B cell (primary cell): ENCODE results near the gene AIMP1. TPM values are rescaled to one million over a fixed set of nuclear protein-coding genes. Genes with fewer than 3 reads are reported as not detected.

Experiments used
- ATAC-seq: fragments of 200-7000 bp; cut with Tn5 transposase; one replicate; pipeline ENCODE4 v1.10.0; 2021; ENCODE audit warnings: low read depth, mild to moderate bottlenecking, moderate number of reproducible peaks, moderate library complexity
- CTCF ChIA-PET: fragments of 350-600 bp; sonication (Branson Sonifier 250); formaldehyde crosslinking; loops from one replicate; lab custom pipeline; 2021; ENCODE audit warnings: antibody characterized with exemption, inconsistent platforms; lab: Charles Lee
- POLR2A ChIA-PET: fragments of 350-600 bp; sonication (Branson Sonifier 250); formaldehyde crosslinking; loops from one replicate; lab custom pipeline; 2021; ENCODE audit warnings: antibody characterized with exemption; lab: Charles Lee
- DNase-seq: peaks from one replicate; pipeline ENCODE4 v3.0.0; 2013
- H2AFZ ChIP-seq: 2 replicates; pipeline ENCODE4 v1.6.1; 2012; ENCODE audit warnings: mild to moderate bottlenecking, low read depth, low read length; ENCODE audit not compliant: insufficient read depth, poor library complexity, severe bottlenecking
- H3K27ac ChIP-seq, 2 donors: 1 replicate in 1 of 2; 2 replicates in 1 of 2; pipeline ENCODE4 v1.5.1; 2012 to 2013; ENCODE audit warnings: low read length in 2 of 2, mild to moderate bottlenecking in 2 of 2, moderate library complexity in 1 of 2
- H3K27me3 ChIP-seq, 4 experiments: fragments of 200-600 bp in 1 of 4; sonication (generic) in 1 of 4; replicated peaks in 1 of 4; 1 replicate in 2 of 4; 2 replicates in 2 of 4; pipeline versions ENCODE4 v1.6.1 to v1.7.0; 2013 to 2016; ENCODE audit warnings: low read length in 3 of 4, mild to moderate bottlenecking in 2 of 4, mixed read lengths in 1 of 4, moderate library complexity in 1 of 4; ENCODE audit not compliant: insufficient read depth in 4 of 4, control insufficient read depth in 3 of 4; ENCODE audit errors: control extremely low read depth in 1 of 4
- H3K36me3 ChIP-seq, 2 experiments: replicated peaks in 1 of 2; 1 replicate in 1 of 2; 2 replicates in 1 of 2; pipeline versions ENCODE4 v1.6.1 to v1.7.1; 2013; ENCODE audit warnings: low read length in 1 of 2; ENCODE audit not compliant: insufficient read depth in 2 of 2, control insufficient read depth in 1 of 2; ENCODE audit errors: control extremely low read depth in 1 of 2, extremely low read depth in 1 of 2
- H3K4me1 ChIP-seq, 2 donors: fragments of 200-600 bp in 1 of 2; sonication (generic) in 1 of 2; 1 replicate in 1 of 2; 2 replicates in 1 of 2; pipeline versions ENCODE4 v1.5.1 to v1.6.1; 2013 to 2017; ENCODE audit warnings: low read length in 2 of 2; ENCODE audit not compliant: control insufficient read depth in 2 of 2, insufficient read depth in 2 of 2
- H3K4me2 ChIP-seq: replicated peaks from 2 replicates; pipeline ENCODE3; 2012; ENCODE audit warnings: mild to moderate bottlenecking, low read depth, low read length; ENCODE audit not compliant: poor library complexity, severe bottlenecking
- H3K4me3 ChIP-seq, 5 experiments: fragments of 200-600 bp in 1 of 5; sonication (generic) in 1 of 5; 1 replicate in 3 of 5; 2 replicates in 2 of 5; pipeline versions ENCODE4 v1.5.1 to v1.7.0; 2011 to 2016; ENCODE audit warnings: low read length in 4 of 5, mild to moderate bottlenecking in 4 of 5, low read depth in 2 of 5, control low read depth in 1 of 5, moderate library complexity in 1 of 5; ENCODE audit not compliant: insufficient read depth in 1 of 5; ENCODE audit errors: control extremely low read depth in 1 of 5, extremely low read depth in 1 of 5
- H3K79me2 ChIP-seq: fragments of 200-600 bp; sonication (generic); one replicate; pipeline ENCODE4 v1.6.0; 2016; ENCODE audit warnings: low read length; ENCODE audit not compliant: control insufficient read depth, insufficient read depth
- H3K9ac ChIP-seq: fragments of 200-600 bp; sonication (generic); 2 replicates; pipeline ENCODE4 v1.6.1; 2017; ENCODE audit warnings: mild to moderate bottlenecking, low read length, moderate library complexity
- H3K9me3 ChIP-seq, 3 donors: one replicate each; pipeline versions ENCODE4 v1.6.1 to v1.7.1; 2013; ENCODE audit warnings: low read length in 2 of 3; ENCODE audit not compliant: control insufficient read depth in 2 of 3, insufficient read depth in 1 of 3; ENCODE audit errors: control extremely low read depth in 1 of 3
- H4K20me1 ChIP-seq: 2 replicates; pipeline ENCODE4 v1.6.0; 2012; ENCODE audit warnings: mild to moderate bottlenecking, low read length; ENCODE audit not compliant: insufficient read depth, control insufficient read depth, poor library complexity, severe bottlenecking
- H3K27ac Mint-ChIP-seq: one replicate; pipeline ENCODE4 v1.8.0; 2021; ENCODE audit warnings: mixed read lengths
- H3K27me3 Mint-ChIP-seq: one replicate; pipeline ENCODE4 v1.8.0; 2021; ENCODE audit warnings: mixed read lengths
- H3K4me1 Mint-ChIP-seq: one replicate; pipeline ENCODE4 v1.8.0; 2021; ENCODE audit warnings: mixed read lengths
- H3K4me3 Mint-ChIP-seq: one replicate; pipeline ENCODE4 v1.8.0; 2021; ENCODE audit warnings: mixed read lengths
- H3K9me3 Mint-ChIP-seq: one replicate; pipeline ENCODE4 v1.8.0; 2022; ENCODE audit warnings: mixed read lengths; ENCODE audit not compliant: insufficient read depth
- EZH2 ChIP-seq: IDR thresholded peaks from 2 replicates; pipeline ENCODE4 v1.6.1; 2012; ENCODE audit warnings: borderline replicate concordance, low read depth, mild to moderate bottlenecking, moderate library complexity, low read length; ENCODE audit not compliant: insufficient read depth, poor library complexity, severe bottlenecking
- WGBS: methylation state at CpG from one replicate; pipeline ENCODE4 v1.1.5; 2013; ENCODE audit warnings: missing lambda C conversion rate; ENCODE audit not compliant: insufficient coverage; 5-methylcytosine and 5-hydroxymethylcytosine counted together
- intact Hi-C: fragments of 100-400 bp; cut with micrococcal nuclease; formaldehyde crosslinking; loops from one replicate; pipeline ENCODE4 v1.10.0; 2022
- polyA plus RNA-seq: library from polyadenylated mRNA; depleted of rRNA; stranded (reverse); fragments of >200 nt; gene quantifications from 2 replicates; pipeline ENCODE4 v1.2.3, GENCODE V29; 2012
- total RNA-seq, 2 donors: library from RNA; stranded (reverse); fragments of 120-200 nt in 1 of 2; gene quantifications; 1 replicate in 1 of 2; 2 replicates in 1 of 2; pipeline versions ENCODE4 v1.2.3 to v1.2.4, GENCODE V29; 2013 to 2022
- TF ChIP-seq, protein P1 (sequence below): fragments of 200-600 bp; IDR thresholded peaks from one replicate; pipeline ENCODE4 v1.8.0; 2022; ENCODE audit warnings: antibody characterized with exemption, mild to moderate bottlenecking

The AIMP1 gene
- total and polyA plus RNA-seq, 2 donors (not counting 1 experiment from before 2014, with no cell fraction given): 12.0 to 49.7 TPM

DNA sequence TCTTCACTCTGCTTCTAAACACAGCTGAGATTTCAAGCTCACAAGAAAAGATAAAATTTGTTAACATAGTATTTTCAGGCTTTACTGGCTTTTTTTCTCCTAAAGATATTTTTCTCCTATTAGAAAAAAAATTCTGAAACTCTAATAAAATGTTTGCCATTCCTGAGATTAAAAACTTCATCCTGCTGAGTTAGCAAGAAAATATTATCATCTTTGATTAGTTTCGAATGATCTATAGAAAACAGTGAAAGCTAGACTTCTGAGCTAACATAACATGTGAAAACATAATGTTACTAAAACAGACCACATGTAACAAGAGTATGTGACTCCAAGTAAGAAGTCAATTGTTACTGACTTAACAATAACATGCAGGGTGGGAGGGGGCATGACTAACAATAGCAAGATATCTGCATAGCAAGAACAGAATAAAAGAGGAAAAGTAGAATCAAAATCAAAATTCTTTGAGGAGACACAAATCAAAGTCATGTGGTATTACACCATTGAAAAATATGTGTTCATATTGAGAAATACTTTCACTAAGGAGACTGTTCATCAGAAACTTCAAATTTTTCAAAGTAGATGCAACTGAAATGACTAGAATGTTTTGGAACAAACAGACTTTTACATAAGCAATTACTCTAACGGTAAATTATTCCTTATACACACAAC lies 14.8 kb upstream of the AIMP1 start:
- Histone ChIP-seq H3K9ac (no peak overlapping the region), H4K20me1 (peaks cover 18% of the 10 kb centered on the region), H2AFZ (no peak overlapping the region), H3K4me1 (no peaks in the 10 kb centered on the region), H3K4me3 (no peak overlapping the region), H3K79me2 (peaks cover 43% of the 10 kb centered on the region), H3K27ac (no peak overlapping the region), H3K27me3 (no peaks in the 10 kb centered on the region), H3K9me3 (no peaks in the 10 kb centered on the region), H3K4me2 (no peak overlapping the region), H3K36me3 (peaks cover 4 to 8% of the 10 kb centered on the region in 2 experiments)
- no peaks in the 10 kb centered on the region for H3K9me3 Mint-ChIP-seq
- ChIA-PET POLR2A (no interaction called here), CTCF (no interaction called here)
- no peak for ATAC-seq
- no peak overlapping the region for H3K4me3 Mint-ChIP-seq
- H3K4me1 Mint-ChIP-seq: peaks cover 6% of the 10 kb centered on the region
- TF ChIP-seq EZH2: no peak
- TF ChIP-seq, protein P1, sequence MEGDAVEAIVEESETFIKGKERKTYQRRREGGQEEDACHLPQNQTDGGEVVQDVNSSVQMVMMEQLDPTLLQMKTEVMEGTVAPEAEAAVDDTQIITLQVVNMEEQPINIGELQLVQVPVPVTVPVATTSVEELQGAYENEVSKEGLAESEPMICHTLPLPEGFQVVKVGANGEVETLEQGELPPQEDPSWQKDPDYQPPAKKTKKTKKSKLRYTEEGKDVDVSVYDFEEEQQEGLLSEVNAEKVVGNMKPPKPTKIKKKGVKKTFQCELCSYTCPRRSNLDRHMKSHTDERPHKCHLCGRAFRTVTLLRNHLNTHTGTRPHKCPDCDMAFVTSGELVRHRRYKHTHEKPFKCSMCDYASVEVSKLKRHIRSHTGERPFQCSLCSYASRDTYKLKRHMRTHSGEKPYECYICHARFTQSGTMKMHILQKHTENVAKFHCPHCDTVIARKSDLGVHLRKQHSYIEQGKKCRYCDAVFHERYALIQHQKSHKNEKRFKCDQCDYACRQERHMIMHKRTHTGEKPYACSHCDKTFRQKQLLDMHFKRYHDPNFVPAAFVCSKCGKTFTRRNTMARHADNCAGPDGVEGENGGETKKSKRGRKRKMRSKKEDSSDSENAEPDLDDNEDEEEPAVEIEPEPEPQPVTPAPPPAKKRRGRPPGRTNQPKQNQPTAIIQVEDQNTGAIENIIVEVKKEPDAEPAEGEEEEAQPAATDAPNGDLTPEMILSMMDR: no peak
- intact Hi-C loops: no loop called here
- H3K27me3 Mint-ChIP-seq: no peaks in the 10 kb centered on the region
- no peak for DNase-seq
- WGBS: no CpG with 5 or more reads among the region's 2 CpGs
- H3K27ac Mint-ChIP-seq: no peak overlapping the region

DNA sequence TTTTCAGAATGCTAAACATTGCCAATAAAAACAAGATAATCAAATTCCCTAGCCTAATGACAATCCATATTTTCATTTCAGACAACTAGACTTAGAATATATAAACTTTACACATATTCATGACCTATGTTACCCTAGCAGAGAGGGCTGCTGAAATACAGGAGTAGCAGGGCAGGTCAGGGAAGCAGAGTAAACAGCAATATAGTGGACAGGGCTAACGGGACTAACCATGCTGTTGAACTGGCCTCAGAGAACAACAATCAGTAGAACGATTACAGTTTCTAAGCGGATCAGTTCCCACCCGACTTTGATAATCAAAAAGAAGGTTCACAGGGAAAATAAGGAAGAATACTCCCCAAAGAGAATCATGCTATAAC lies 14.3 kb upstream of the AIMP1 start:
- Histone ChIP-seq H3K9me3 (no peaks in the 10 kb centered on the region), H3K4me1 (no peaks in the 10 kb centered on the region), H3K4me2 (no peak overlapping the region), H3K9ac (no peak overlapping the region), H3K79me2 (peaks cover 48% of the 10 kb centered on the region), H3K27me3 (no peaks in the 10 kb centered on the region), H3K27ac (no peak overlapping the region), H2AFZ (no peak overlapping the region), H3K36me3 (peaks cover 5 to 8% of the 10 kb centered on the region in 2 experiments), H3K4me3 (no peak overlapping the region), H4K20me1 (peaks cover 18% of the 10 kb centered on the region)
- POLR2A ChIA-PET: no interaction called here
- ATAC-seq: no peak
- Mint-ChIP-seq H3K9me3 (no peaks in the 10 kb centered on the region), H3K27ac (no peak overlapping the region), H3K4me3 (no peak overlapping the region), H3K27me3 (no peaks in the 10 kb centered on the region), H3K4me1 (peaks cover 5% of the 10 kb centered on the region)
- CTCF ChIA-PET: no interaction called here
- DNase-seq: no peak
- WGBS: 100% methylated on average over 2 of the region's 4 CpGs
- intact Hi-C loops: no loop called here
- TF ChIP-seq, protein P1: no peak
- no peak for TF ChIP-seq EZH2
